Gastroesophageal sphincter (tissue), 3 donors: ENCODE results near the gene HEATR1.

Source experiments
- POLR2A ChIP-seq, 2 donors: fragments of 450-650 bp; IDR thresholded peaks; one replicate each; pipeline ENCODE4 v1.6.1; 2017; ENCODE audit warnings: antibody characterized with exemption in 2 of 2, mild to moderate bottlenecking in 2 of 2, moderate library complexity in 1 of 2
- TF ChIP-seq, protein P1 (sequence below), 4 experiments: fragments of 200-600 bp in 2 of 4; fragments of 450-650 bp in 2 of 4; sonication (generic) in 1 of 4; IDR thresholded peaks; one replicate each; pipeline ENCODE4 v1.5.1; 2017 to 2019; ENCODE audit warnings: antibody characterized with exemption in 4 of 4, mild to moderate bottlenecking in 2 of 4, moderate library complexity in 2 of 4

- TF ChIP-seq, protein P1, sequence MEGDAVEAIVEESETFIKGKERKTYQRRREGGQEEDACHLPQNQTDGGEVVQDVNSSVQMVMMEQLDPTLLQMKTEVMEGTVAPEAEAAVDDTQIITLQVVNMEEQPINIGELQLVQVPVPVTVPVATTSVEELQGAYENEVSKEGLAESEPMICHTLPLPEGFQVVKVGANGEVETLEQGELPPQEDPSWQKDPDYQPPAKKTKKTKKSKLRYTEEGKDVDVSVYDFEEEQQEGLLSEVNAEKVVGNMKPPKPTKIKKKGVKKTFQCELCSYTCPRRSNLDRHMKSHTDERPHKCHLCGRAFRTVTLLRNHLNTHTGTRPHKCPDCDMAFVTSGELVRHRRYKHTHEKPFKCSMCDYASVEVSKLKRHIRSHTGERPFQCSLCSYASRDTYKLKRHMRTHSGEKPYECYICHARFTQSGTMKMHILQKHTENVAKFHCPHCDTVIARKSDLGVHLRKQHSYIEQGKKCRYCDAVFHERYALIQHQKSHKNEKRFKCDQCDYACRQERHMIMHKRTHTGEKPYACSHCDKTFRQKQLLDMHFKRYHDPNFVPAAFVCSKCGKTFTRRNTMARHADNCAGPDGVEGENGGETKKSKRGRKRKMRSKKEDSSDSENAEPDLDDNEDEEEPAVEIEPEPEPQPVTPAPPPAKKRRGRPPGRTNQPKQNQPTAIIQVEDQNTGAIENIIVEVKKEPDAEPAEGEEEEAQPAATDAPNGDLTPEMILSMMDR (IDR thresholded peaks at IDR 0.05) = no peak
- TF ChIP-seq POLR2A (IDR thresholded peaks at IDR 0.05) = no peak
Observed at GRCh38 chr1:236590553-236591150, 13.7 kb downstream of the HEATR1 start.
